ENCODE results near the gene RNF112.

Gene RNF112

DNA sequence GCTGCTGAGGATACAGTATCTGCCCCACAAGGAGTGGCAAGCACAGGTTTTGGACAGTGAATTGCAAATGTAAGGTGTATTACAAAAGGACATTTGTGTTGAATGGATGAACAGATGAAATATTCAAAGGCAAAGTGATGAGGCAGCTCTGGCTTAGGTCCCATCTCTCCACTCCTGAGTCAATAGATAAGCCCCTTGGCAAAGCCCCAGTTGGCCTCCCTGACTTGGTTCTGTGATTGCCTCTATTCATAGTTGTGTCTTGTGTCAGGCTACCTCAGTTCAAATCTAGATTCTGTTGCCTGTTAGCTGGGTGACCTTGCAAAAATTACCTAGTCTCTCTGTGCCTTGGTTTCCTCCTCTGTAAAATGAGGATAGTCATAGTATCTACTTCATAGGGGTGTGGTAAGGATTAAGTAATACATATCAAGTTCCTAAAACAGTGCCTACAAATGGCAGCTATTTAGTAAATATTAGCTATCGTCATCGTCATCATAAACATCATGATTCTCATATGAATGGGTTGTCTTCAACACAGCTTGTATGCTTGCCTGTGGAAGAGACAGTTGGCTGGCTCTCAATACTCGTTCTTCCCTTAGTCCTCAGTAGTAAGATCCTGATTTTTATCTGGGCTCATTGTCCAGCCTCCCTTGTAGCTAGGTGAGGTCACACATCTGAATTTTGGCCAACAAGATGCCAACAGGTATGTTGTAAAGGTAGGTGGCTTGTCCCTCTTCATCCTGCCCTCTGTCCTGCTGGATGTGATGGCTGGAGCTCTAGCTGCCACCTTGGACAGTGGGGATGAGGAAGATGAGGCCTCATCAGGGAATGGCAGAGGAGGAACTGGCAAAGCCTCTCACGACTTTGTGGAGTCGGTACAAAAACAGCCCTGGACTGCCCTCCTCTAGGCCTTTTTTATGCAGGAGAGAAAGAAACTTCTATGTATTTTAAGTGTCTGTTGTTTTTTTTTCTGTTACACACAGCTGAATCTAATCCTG is 21.9 kb upstream of the RNF112 start:
- no peak for DNase-seq

DNA sequence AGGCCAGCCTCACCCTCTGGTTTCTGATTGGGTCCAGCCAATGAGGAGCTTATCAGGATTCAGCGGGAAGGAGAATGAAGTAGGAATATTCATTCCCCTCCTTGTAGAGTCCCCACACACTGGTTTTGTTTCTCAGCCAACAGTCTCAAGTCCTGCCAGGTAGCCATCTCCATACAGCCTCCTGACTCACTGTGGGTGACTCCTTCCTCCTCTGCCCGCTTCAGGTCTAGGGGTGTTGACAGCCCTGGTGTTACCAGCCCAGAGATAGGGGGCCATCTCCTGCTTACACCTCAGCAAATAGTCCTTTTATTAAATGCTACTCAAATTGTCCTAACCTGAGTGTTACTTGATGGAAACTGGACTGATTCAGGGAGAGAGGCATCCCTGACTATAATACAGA is 20.1 kb upstream of the RNF112 start:
- no peak for DNase-seq

DNA sequence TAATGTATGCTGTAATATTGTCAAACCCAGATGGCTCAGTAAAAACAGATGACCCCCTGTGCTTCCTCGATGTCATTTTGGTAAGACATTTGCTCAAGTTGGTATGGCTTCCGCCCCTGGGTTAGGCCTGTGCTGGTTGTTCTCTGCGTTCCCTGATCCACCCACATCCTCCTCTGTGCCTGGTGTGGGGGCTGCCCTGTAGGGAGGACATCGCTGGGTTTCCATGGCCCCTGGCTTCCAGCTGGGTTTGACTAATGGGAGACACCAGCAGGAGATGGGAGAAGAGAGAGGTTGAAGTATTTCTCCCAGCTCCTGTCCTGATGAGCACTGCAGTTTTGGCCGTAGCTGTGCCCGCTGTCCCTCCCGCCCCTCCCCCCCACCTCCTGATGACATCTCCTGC is 19.6 kb upstream of the RNF112 start:
- no peak for DNase-seq

DNA sequence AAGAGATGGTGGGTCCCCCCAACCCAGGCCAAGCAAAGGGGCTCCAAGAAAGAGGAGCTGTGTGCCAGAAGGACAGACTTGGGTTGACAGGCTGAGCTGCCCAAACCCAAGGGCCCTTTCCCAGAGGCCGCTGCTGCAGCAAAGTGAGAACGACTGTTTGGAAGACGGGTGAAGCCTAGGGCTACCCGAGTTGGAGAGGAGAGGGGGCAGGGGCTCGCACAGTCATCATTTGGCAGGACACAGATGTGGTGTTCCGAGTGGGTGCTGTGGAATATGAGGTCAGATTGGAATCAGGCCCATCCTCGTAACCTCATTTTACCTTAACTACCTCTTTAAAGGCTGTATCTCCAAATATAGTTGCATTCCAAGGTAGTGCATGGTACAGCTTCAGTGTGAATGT is 18.7 kb upstream of the RNF112 start:
- DNase-seq: no peak

DNA sequence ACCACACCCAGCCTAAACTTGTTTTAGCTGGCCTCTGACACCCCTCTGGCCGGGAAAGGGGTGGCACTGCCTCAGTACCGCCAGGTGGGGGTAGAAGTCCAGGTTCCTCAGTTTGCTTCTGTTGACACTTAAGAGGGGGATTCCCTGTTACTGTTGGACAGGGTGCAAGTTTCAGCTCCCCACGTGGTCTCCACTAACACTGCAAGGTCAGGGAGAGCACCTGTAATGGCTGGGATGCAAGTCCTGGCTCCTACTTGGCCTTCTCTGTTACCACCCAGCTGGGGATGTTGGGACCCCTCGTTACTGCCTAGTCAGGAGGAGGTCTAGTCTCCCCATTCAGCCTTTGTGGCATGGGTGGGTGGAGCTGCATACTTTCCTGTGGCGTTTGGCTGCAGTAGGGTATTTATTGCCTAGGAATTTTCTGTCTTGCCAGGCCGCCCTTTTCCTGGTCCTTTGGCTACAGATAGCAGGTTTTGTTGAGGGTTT is 13.4 kb upstream of the RNF112 start:
- no peak for DNase-seq

DNA sequence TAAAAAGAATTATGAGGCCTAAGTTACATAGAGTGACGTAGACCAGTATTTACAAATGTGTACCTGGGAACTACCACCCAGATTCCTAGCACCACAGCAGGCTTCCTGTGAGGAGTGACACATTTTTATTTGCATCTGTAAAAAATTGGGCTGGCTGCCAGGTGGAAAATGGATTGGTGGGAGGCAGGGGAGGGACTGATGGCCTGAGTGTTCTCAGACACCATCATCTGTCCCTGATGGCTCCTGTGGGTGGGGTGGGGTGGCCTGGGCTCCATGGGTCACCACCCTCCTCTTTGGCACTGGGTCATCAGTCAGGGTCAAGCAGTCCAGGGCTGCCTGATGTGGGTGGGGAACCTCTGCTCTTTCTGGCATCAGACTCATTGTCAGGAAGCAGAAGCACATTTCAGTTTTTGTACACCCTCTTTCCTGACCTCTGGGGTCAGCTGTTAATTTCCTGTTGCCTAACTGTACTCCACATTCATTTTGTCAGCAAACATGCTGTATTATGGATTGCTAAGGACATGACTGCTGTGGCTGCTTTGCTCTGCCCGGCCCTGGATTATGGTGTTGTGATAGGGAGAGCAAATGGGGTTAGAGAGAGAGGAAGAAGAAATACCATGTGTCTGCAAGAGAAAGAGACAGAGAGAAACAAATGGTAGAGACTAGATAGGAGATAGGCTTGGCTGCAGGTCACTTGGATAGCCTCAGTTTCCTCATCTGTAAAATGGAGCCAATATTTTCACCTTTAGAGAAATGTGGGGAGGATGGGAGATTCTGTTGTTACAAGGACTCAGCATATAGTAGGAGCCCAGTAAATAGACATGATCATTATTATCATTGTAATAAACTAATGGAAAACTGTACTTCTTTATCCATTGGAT is 12.5 kb upstream of the RNF112 start:
- no peak for DNase-seq

DNA sequence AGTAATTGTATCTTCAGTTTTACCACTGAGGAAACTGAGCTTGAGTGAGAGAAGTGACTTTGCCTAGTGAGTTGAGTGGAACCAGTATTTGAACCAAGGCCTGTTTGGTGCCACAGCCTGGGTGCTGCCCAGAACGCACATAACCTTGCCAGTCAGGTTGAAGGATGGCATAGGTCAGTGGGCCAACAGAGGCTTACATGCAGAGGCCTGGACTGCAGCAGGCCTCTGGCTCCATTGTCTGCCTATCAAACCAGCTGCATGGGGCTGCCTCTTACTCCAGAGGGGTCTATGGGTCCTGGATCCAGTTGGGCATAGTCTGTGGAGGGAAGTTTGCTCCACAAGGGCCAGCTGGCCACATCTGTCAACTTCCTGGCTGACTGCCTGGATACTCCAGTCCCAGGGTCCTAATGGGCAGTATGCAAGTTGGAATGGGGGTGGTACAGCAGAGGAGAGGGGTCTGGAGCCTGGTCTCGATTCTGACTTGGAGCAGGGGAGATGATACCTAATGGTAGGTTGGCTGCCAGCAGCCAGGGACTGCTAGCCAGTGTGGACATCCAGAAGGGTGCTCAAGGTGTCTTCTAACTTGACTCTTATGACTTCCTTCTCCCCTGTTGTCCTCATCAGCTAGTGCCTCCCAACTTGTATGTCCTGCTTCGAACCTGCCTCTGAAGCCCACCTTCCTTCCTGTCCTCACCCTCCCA is 11.1 kb upstream of the RNF112 start:
- DNase-seq: no peak

DNA sequence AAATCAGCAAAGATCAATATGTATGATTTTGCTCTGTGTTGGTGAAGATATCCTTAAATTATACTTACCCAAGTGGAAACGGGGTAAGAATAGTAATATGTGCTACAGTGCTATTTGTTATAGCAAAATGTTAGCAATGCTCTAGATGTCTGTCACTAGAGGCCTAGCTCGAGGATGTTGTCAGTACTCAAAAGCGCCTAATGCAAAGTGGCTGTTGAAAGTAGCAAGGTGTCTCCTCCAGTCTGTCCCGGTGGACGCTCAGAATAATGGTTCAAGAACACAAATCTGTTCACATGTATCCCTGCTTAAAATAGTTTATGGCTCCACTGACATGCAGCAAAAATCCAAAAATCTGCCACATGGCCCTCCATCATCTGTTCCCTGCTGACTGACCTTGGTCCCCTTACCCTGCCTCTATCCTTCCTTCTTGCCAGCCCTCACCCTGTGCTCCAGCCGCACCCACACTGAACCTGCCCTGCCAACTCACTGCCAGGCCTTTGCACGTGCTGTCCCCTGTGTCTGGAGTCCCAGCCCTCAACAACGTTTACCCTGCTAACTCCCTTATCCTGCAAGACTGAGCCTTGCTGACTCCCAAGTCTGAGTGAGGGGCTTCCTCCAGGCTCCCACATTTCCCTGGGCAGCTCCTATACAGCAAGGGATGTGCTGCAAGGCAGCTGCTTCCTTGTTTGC is 9.6 kb upstream of the RNF112 start:
- DNase-seq: no peak

DNA sequence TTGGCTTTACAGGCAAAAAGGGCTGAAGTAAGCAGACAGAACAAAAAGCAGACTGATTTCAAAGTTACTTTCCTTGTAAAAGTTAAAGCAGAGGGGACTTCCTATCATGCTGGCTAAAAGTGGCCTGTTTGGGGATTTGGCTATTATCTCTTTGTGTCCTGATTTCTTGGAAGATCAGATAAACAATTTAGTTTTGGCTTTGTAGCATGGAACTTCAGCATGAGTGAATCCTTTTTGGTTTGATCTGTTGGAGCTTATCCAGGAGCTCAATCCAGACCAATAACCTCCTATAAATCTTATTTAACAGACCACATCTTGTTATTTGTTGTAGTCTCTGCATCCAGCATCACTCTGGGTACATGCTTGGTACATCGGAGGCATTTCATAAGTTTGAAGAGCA is 8.9 kb upstream of the RNF112 start:
- no peak for DNase-seq

DNA sequence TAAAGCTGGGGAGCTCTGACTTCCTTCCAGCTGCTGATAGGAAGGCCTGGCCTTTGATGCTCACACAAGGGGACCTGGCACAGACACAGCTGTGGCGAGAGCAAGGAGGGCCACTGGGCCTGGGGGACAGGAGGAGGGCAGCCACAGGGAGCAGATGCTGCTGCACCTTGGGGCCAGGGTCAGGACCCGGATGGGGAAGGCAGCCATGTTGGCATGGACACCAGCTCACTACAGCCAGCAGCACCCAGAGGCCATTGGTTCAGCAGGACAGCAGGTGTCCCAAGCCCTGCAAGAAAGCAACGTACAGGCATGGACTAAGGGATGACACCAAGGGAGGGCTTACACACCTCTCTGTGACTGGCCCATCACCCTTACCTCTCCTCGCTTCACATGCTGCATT is 8.0 kb upstream of the RNF112 start:
- DNase-seq: no peak

DNA sequence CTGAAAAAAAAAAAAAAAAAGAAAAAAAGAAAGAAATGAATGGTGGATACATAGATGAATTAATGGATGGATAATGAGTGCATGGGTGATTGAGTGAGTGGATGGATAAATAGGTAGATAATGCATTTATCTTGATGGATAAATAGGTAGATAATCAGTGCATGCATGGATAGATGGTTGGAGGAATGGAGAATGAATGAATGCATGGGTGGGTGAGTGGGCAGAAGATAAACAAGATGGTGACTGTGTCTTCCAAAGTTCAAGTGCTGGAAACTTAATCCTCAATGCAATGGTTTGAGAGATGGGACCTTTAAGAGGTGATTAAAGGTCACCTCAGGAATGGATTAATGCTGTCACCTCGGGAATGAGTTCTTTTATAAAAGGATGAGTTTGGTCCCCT is 6.8 kb upstream of the RNF112 start:
- DNase-seq: no peak

DNA sequence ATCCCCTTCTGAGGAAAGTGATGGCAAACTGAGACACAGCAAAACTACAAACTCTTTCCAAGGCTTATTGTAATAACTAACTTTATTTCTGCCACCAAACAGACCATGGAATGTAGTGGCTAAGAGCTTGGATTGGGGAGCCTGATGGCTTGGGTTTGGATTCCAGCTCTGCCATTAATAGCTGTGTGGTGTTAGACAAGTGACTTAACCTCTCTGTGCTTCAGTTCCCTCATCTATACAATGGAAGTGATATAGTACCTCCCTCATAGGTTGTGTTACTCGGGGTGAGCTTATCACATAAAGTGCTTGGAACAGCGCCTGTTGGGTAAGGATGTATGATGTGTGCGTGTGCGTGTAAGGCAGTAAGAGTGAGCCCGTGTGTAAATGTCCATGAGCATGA is 5.9 kb upstream of the RNF112 start:
- no peak for DNase-seq

DNA sequence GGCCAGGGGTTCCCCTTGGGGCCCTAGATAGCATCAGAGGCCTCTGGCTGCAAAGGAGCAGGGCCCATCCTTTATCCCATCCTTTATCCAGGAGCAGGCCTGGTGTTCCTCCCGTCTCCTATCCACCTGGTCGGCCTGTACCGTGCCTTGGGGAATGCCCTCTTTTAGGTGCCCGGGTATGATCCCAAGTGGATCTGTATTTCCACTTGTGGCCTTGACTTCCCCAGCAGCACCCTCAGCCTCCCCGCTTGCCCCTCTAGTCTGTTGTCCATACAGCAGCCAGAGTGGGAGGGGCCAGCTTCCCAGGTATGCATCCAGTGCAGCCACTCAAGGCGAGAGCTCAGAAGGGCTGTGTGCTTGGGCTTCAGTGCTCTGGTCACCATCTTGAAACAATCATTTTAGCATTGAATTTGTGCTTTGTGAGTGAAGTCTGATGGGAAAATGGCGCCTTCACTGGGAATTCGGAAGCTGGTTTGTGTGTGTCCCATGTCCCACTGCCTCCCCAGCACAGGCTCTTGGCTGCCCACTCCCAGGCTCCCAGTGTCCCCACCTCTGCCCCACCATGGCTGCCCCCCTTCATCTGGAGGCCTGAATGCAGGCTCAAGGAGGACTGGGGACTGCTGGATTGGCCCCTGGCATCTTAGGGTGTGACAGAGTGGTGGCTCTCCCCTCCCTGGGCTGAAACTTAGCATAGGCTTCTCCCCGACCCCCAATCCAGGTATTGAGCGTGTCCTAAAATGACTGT is 3.3 kb upstream of the RNF112 start:
- no peak for DNase-seq

DNA sequence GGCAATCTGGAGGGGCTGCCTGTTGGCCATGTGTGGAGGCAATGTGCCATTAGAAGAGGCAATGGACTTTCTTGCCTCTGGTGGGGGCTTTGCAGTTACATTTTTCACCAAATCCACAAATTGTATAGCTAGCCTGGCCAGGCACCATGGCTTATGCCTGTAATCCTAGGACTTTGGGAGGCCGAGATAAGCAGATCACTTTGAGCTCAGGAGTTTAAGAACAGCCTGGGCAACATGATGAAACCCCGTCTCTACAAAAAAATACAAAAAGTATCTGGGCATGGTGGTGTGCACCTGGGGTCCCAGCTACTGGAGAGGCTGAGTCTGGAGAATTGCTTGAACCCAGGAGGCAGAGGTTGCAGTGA is 2.7 kb upstream of the RNF112 start:
- DNase-seq: no peak

DNA sequence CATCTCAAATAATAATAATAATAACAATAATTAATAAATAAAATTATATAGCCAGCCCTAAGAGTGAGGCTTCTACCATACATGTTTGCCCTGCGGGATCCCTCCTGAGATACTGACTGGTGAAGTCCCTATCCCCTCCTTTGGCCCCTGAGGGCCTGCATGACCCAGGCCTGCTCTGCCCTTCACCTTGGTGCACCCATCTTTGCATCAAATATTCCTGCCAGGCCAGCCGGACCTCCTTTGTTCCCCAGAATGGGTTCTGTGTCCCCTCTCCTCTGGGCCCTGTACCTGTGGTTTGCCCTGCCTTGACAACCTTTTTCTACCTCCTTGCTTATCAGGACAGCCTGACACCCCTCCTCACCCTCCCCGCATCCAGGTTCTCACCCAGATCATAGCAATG is 2.0 kb upstream of the RNF112 start:
- DNase-seq: no peak

DNA sequence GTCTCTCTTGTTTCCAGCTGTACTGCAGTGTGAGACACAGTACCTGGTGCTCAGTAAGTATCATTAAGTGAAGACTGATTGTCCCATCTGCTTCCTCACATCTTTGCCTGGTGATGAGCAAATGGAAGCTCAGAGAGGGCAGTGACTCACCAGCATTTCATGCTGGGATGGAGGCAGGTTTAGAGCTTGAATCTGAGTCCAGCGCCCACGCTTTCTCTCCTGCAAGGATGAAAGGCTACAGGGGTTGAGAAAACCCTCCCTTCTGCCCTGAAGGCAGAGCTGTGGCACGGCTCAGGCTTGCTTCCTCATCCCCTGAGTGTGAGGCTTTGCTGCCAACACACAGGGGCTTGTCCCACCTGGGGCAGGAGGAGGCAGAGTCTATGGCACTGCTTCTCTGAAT is 1.5 kb upstream of the RNF112 start:
- DNase-seq: no peak

DNA sequence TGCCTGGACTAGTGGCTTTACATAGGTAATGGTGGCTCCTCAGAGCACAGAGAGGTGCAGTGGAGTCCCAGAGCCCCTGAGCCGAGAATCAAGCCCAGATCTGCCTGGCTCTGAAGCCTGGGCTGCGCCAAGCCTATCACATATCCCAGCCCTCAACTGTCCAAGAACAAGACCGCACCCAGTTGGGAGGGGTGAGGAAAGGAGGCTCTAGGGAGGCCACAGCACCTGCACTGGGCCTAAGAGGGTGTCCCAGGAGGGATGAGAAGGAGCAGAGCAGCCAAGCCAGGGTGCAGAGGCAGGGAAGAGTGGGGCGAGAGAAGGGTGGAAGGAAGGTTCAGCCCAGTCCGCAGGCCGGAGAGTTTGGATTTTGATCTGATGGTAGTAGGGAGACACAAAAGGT is 941 bp upstream of the RNF112 start:
- DNase-seq: no peak

DNA sequence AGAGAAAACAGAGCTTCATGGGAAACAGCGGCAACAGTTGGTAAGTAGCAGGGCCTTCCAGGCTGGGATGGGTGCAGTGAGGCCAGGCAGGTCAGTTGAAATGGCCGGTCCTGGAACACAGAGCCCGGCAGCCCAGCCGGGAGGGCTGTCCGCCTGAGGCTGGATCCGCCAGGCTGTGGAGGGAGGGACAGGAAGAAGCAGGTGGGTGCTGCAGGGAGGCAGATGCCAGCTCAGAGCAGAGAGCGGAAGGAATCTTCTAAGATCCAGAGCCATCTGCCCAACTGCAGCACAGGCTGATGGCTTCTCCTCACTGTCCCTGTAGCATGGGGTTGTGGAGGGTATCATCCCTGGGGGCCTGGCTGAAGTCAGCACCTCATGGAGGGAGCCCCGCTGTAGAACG is 599 bp downstream of the RNF112 start:
- no peak for DNase-seq

DNA sequence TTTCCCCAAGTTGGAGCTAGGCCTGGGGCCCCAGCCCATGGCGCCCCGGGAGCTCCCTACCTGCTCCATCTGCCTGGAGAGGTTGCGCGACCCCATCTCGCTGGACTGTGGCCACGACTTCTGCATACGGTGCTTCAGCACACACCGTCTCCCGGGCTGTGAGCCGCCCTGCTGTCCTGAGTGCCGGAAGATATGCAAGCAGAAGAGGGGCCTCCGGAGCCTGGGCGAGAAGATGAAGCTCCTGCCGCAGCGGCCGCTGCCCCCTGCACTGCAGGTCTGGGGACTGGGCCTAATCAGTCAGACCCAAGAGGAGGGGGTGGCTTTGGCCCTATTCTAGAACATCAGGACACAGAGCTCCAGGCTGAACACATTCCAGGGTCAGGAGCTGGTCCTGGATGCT is 1.5 kb downstream of the RNF112 start:
- no peak for DNase-seq

DNA sequence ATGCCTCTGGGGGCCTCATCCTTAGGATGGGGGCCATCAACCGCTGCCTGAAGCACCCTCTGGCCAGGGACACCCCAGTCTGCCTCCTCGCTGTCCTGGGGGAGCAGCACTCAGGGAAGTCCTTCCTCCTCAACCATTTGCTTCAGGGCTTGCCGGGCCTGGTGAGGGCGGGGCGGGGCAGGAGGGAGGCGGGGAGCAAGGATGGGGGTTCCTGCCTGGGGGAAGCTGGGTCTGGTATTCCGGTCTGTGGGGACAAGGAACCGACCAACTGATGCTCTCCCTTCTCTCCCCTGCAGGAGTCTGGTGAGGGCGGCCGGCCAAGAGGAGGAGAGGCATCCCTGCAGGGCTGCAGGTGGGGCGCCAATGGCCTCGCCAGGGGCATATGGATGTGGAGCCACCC is 2.0 kb downstream of the RNF112 start:
- no peak for DNase-seq

DNA sequence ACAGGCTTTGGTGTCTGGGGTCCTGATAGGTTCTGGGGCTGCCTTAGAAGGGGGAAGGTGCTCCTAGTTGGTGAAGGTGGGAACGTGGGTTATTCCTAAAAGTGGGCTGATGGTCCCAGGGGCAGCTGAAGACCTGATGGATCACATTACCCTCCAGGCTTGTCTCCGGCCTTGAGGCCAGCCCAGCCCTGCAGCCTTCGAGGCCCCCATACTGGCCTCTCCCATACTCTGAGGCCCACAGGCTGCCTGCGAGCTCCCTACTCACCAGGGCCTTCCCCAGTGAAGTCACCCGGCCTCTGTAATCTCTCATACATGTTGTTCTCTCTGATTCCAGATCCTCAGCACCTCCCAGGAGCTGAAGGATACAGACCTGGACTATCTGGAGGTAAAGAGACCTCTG is 2.7 kb downstream of the RNF112 start:
- DNase-seq: no peak

Measured in activated CD4-positive, alpha-beta T cell treated with anti-CD3 and anti-CD28 coated beads, Interleukin-2, amount 50 U/mL, for 4 hours (primary cell).